Forelimb muscle (tissue), 1 donor: ENCODE measurements around the gene PTPRA. TPM values are rescaled to one million over a fixed set of nuclear protein-coding genes. Genes with fewer than 3 reads are reported as not detected.
A peak's percentile ranks its signal among the peaks of the same experiment; 100 is the strongest.
"Not testable (repeated sequence)": the region's sequence is repeated elsewhere in the genome, so short reads cannot be mapped to it uniquely, and the experiment has no call there.

Experiments used
- DNase-seq: peaks from one replicate; pipeline ENCODE4 v3.0.0-alpha.2; 2013; ENCODE audit warnings: low read depth
- polyA plus RNA-seq: library from polyadenylated mRNA; unstranded; fragments of 120-200 nt; gene quantifications from one replicate; pipeline ENCODE4 v1.2.1, GENCODE V29; 2013; ENCODE audit not compliant: insufficient read length

Gene PTPRA
- polyA plus RNA-seq, 1 donor, result 38.4 TPM

- no peak for DNase-seq
Observed at GRCh38 chr20:2888224-2888955, 15.1 kb downstream of the PTPRA start.

GRCh38 chr20:2889209-2889608 lies 15.9 kb downstream of the PTPRA start:
- no peak for DNase-seq

- no peak for DNase-seq
Observed at GRCh38 chr20:2889797-2890196, 16.5 kb downstream of the PTPRA start.

- DNase-seq, result no peak
Observed at GRCh38 chr20:2890742-2891141, 17.5 kb downstream of the PTPRA start.

- no peak for DNase-seq
Observed at GRCh38 chr20:2891343-2891742, 18.1 kb downstream of the PTPRA start.

GRCh38 chr20:2892376-2892775 lies 19.1 kb downstream of the PTPRA start:
- DNase-seq, result no peak

GRCh38 chr20:2894221-2894620 lies 20.9 kb downstream of the PTPRA start:
- DNase-seq, result no peak

- DNase-seq, result not testable (repeated sequence)
Observed at GRCh38 chr20:2895154-2895553, 21.9 kb downstream of the PTPRA start.

GRCh38 chr20:2899243-2899642 lies 26.0 kb downstream of the PTPRA start:
- no peak for DNase-seq

GRCh38 chr20:2900845-2901592 lies 27.7 kb downstream of the PTPRA start:
- DNase-seq, result no peak

GRCh38 chr20:2902291-2902690 lies 29.0 kb downstream of the PTPRA start:
- DNase-seq, result peak; percentile 43

GRCh38 chr20:2902818-2903217 lies 29.5 kb downstream of the PTPRA start:
- DNase-seq, result no peak

GRCh38 chr20:2903686-2904085 lies 30.4 kb downstream of the PTPRA start:
- no peak for DNase-seq

GRCh38 chr20:2907519-2907918 lies 34.2 kb downstream of the PTPRA start:
- DNase-seq, result no peak

GRCh38 chr20:2909953-2910352 lies 36.7 kb downstream of the PTPRA start:
- no peak for DNase-seq

- DNase-seq, result no peak
Observed at GRCh38 chr20:2911200-2911599, 37.9 kb downstream of the PTPRA start.

- DNase-seq, result no peak
Observed at GRCh38 chr20:2914160-2914559, 40.9 kb downstream of the PTPRA start.

GRCh38 chr20:2917266-2917665 lies 44.0 kb downstream of the PTPRA start:
- DNase-seq, result no peak

GRCh38 chr20:2918096-2919049 lies 45.1 kb downstream of the PTPRA start:
- DNase-seq, result no peak

GRCh38 chr20:2919518-2920245 lies 46.4 kb downstream of the PTPRA start:
- DNase-seq, result no peak

- DNase-seq, result no peak
Observed at GRCh38 chr20:2920473-2920872, 47.2 kb downstream of the PTPRA start.
